AG08396 (cell line): Measurements from ENCODE around the gene LRRC8D.

Source experiments
- DNase-seq: peaks from one replicate; pipeline ENCODE4 v3.0.0; 2012; ENCODE audit warnings: low spot score, mixed read lengths

The LRRC8D gene

GRCh38 chr1:89870998-89871397 lies 50.2 kb downstream of the LRRC8D start:
- no peak for DNase-seq

GRCh38 chr1:89871768-89872473 lies 51.1 kb downstream of the LRRC8D start:
- DNase-seq: no peak

DNA sequence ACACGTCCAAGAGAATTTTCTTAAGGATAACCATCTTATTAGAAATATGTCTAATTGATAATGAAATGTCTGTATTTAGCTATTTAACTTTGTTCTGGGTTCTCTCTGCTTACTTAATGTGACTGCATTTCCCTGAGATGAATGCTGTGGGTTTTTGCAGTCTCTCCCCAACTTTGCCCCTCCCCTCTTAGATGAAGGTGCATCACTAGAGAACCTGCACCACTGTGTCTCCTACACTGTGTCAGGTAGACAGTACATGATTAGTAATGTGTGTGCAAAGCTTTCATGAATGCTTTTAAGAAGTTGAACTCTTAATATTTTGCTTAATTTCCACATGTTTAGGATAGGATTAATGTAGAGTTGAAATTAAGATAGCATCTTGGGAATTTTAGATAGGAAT lies 51.7 kb downstream of the LRRC8D start:
- no peak for DNase-seq

- no peak for DNase-seq
These were observed 52.5 kb downstream of the LRRC8D start for GRCh38 chr1:89873288-89873687.

GRCh38 chr1:89873770-89874169 lies 52.9 kb downstream of the LRRC8D start:
- DNase-seq: peak; percentile 20

- no peak for DNase-seq
These were observed 55.6 kb downstream of the LRRC8D start for GRCh38 chr1:89876463-89876862.

DNA sequence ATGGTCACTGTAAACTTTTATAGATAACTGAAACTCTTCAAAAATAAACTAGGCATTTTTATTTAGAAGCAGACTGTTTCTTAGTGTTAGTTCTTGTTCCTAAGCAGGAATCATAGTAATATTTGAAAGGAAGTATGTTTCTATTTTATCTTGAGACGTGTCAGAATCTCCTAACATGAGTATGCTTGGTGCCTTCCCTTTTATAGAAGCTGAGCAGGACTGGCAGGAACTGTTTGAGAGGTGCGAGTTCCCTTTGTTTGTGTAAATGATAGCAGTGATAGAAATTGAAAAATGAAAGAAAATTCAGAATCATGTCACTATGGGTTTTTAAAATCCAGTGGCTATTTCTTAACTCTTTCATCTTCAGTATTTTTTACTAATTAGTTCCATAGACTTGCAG lies 56.9 kb downstream of the LRRC8D start:
- no peak for DNase-seq

DNA sequence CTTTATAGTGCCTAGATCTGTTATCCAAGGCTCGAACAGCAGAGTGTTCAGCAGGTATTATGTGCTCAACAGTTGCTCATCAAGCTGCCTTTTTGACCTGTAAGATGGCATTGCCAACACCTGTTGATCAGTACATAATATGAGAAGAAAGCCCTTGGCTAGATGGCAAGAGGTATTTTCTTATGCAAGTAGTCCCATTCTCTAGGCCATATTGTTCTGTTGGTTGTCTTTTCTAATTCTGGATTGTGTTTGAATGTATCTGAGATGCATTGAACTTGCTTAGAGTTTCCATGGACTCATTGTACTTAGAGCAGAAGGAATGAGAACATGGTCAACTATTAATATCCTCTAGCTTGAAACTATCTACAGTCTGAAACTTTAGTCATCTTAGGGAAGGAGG lies 57.4 kb downstream of the LRRC8D start:
- no peak for DNase-seq

DNA sequence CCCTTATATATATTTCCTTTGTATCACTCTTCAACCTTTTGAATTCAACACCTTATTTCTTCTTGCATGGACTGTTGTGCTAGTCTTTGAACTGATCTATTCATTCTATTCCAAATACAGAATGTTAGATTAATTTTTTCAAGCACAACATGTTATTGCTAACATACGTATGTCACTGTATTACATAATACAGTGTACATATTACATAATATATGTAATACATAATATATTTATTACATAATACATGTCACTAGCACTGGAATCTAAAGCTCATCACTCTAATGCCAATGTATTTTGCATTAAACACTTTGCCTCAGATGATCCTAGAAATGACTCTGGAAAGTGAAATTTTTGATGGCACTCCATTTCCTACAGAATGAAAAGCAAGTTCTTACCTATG lies 59.8 kb downstream of the LRRC8D start:
- no peak for DNase-seq

- no peak for DNase-seq
These were observed 60.7 kb downstream of the LRRC8D start for GRCh38 chr1:89881415-89882058.

GRCh38 chr1:89882348-89883029 lies 61.7 kb downstream of the LRRC8D start:
- DNase-seq: no peak

GRCh38 chr1:89883030-89883379 lies 62.2 kb downstream of the LRRC8D start:
- DNase-seq: no peak

DNA sequence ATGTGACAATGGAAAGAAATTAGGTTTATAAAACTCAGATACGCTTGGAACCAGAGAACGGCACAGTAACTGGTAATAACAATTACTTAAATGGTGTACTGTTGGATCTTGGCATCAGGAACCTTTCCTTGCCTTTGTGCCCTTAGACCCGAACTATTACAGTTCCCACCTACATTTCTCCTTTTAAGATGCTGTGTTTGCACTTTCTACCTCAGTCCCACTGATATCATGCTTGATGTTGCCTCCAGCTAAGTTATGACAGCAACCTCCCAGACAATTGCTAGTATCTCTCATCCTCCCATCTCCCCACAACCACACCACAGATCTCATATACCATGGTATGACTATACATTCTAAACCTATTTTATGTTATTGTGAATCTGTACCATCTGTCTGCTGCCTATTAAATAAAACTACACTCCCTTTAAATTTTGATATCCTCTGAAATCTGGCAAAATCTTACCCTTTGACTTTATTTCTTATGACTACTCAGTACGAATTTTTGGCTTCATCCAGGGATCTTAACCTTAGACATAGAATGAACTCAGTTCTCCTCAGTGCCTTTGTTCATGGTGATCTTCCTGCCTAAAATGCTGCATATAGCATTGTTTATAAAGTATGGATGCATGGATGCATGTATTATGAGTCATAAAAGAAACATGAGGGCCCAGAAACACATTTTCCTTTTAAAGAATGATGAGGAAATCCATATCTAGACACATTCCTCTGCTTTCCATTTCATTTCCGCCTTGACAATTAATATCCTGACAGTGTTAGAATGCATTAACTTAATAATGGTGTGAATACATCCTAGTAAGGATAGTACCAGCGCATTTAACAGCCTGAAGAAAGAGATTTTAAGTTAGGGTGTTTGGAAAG lies 64.1 kb downstream of the LRRC8D start:
- DNase-seq: no peak

- DNase-seq: no peak
These were observed 66.4 kb downstream of the LRRC8D start for GRCh38 chr1:89887270-89887669.

DNA sequence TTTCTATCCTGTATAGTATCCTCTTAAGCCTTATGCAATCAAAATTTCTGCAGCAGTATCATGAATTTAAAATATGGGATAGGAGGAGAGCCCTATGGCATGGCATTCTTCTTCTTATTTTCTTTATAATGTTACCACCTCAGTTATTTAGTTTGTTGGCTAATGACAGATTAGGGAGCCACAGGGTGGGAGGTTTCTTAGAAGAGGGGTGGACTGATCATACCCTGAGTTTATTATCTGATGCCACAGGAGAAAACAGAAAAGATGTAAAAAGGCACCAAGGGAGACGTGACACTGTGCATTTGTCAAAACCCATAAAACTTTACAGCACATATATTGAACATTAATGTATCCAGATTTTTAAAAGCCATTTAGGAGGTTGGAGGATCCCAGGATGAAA lies 66.9 kb downstream of the LRRC8D start:
- no peak for DNase-seq

DNA sequence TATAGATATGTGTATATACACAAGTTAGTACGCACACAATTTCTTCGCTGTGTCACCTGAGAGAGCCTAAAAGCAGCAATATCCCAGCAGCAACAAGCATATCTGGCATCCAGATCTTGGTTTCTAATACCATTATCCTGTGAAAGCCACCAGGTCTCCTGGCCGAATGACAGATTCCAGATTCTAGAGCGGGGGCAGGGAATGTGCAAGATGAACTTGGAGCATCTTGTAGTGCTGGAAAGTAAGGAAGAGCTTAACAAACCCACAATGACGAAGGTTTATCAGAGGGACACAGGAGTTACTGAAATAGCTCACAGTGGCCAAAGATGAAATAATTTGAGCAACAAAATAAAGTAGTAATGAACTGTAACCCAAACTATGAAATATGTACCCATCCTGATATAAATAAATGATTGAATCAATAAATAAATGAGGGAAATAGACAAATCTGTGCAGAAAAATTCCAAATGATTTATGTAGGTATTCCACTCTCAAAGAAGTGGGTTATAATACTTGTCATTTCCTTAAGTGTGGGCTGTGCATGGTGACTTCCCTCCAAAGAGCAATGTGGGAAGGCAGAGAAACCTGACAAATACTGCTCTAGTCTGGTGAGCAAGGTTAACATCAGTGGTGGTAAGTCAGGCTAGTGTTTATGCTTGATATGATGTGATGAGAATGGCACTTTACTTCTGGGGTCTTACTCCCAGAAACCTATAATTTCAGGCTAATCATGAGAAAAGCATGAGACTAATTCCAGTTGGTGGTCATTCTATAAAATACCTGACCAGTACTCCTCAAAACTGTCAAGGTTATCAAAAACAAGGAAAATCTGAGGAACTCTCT lies 67.9 kb downstream of the LRRC8D start:
- DNase-seq: no peak

DNA sequence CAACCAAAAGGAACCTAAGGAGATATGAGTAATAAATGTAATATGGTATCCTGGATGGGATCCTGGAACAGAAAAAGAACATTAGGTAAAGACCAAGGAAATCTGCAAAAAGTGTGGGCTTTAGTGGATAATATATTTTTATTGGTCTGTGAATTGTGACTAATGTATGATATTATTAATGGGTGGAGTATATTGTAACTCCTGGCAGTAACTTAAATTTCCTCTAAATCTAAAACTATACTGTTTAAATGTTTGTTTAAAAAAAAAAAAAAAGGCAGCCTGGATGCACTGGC lies 68.4 kb downstream of the LRRC8D start:
- no peak for DNase-seq

DNA sequence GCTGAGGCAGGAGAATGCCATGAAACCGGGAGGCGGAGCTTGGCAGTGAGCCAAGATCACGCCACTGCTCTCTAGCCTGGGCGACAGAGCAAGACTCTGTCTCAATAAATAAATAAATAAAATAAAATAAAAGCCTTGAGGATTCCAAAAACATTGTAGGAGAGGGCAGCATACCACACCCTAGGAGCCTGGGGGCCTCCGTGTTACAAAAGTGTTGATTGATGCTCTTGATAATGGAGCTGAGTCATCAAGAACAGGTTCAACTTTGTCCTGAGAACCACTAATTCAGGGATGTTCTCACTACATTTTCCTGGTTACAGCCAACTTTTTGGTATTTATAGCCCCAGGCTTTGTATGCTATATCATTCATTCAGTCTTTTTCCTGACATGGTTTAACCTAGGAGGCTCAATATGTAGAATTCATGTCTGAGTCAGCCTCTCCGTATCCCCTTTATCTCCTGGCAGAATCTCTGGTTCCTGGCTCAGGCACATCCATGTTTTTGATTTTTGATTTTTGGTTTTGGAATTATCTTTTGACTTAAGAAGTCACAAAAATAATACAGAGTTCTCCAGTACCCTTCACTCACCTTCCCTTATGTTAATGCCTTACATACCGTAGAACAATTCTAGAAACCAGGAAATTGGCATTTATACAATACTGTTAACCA lies 69.4 kb downstream of the LRRC8D start:
- DNase-seq: no peak

DNA sequence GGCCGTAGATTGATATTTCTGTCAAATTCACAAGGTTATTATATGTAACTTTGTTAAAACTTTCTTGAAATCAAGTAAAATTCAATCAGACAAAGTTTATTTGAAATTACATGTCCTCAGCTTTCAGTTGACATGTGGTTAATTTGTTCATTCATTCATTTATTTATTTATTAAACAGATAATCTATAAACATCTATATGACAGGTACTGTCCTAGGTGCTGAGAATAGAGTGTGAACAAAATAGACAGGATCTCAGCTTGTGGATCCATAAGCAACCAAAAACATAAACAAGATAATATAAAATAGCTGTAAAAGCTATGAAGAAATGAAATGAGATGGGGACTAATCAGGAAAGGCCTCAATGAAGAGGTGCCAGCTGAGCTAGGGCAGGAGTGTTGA lies 72.0 kb downstream of the LRRC8D start:
- DNase-seq: no peak

- DNase-seq: peak; percentile 45
These were observed 73.7 kb downstream of the LRRC8D start for GRCh38 chr1:89894210-89895201.
